A549 (cell line): ENCODE measurements around the gene NCOA5. TPM values are rescaled to one million over a fixed set of nuclear protein-coding genes. Genes with fewer than 3 reads are reported as not detected.

Source experiments
- ATAC-seq, 2 experiments: fragments of 200-7000 bp in 1 of 2; fragments of >200 bp in 1 of 2; cut with Nextera tagmentation in 1 of 2; cut with Tn5 transposase in 1 of 2; 3 replicates each; pipeline versions ENCODE4 v1.8.0 to v1.9.1; 2018 to 2020; ENCODE audit warnings: mild to moderate bottlenecking in 1 of 2, moderate library complexity in 1 of 2
- CTCF ChIA-PET: fragments of 300-600 bp; sonication (Branson Sonifier 250); formaldehyde crosslinking; extraction: SDS; loops from one replicate; lab custom pipeline; 2021; ENCODE audit warnings: antibody characterized with exemption, inconsistent platforms; lab: Yijun Ruan, JAX
- POLR2A ChIA-PET: fragments of 350-600 bp; formaldehyde crosslinking; extraction: SDS; loops from one replicate; lab custom pipeline; 2021; ENCODE audit warnings: antibody characterized with exemption, inconsistent platforms; lab: Yijun Ruan, JAX
- DNase-seq, 2 experiments: peaks; one replicate each; pipeline versions ENCODE4 v3.0.0 to v3.0.0-alpha.2; 2011 to 2016; ENCODE audit warnings: low read depth in 1 of 2, low spot score in 1 of 2
- FAIRE-seq: peaks from 2 replicates; lab custom pipeline; 2011; peaks lifted over from hg19 to GRCh38; lab: Jason Lieb, UNC
- H3K27ac ChIP-seq, 2 experiments: fragments of >200 bp; sonication (Bioruptor Twin); formaldehyde crosslinking; 3 replicates each; pipeline ENCODE4 v1.5.1; 2016 to 2017
- H3K4me1 ChIP-seq: fragments of >200 bp; sonication (Bioruptor Twin); formaldehyde crosslinking; 3 replicates; pipeline ENCODE4 v1.6.1; 2016
- H3K4me2 ChIP-seq: fragments of >200 bp; sonication (Bioruptor Twin); formaldehyde crosslinking; 3 replicates; pipeline ENCODE4 v1.6.1; 2016
- H3K4me3 ChIP-seq: fragments of >200 bp; sonication (Bioruptor Twin); formaldehyde crosslinking; 3 replicates; pipeline ENCODE4 v1.5.1; 2016
- H3K9me3 ChIP-seq: fragments of >200 bp; sonication (Bioruptor Twin); formaldehyde crosslinking; 3 replicates; pipeline ENCODE4 v1.6.1; 2016
- ATOH8 ChIP-seq: fragments of 250-450 bp; sonication (Bioruptor Pico); IDR thresholded peaks from 2 replicates; pipeline ENCODE4 v1.5.0; 2020; ENCODE audit warnings: low read depth, mild to moderate bottlenecking, moderate library complexity
- BCL3 ChIP-seq: fragments of >200 bp; sonication (Bioruptor Twin); formaldehyde crosslinking; IDR thresholded peaks from 3 replicates; pipeline ENCODE4 v1.6.1; 2016
- CBX2 ChIP-seq: fragments of 200-600 bp; sonication (generic); IDR thresholded peaks from 2 replicates; pipeline ENCODE4 v1.6.1; 2016; ENCODE audit warnings: low read depth, mild to moderate bottlenecking, borderline replicate concordance
- CEBPB ChIP-seq, 2 experiments: fragments of >200 bp in 1 of 2; sonication (Bioruptor Twin) in 1 of 2; formaldehyde crosslinking in 1 of 2; IDR thresholded peaks; 2 replicates each; pipeline ENCODE4 v1.6.1; 2012 to 2016
- CHD2 ChIP-seq: fragments of 150-350 bp; IDR thresholded peaks from 2 replicates; pipeline ENCODE4 v1.6.1; 2014; ENCODE audit warnings: low read length; ENCODE audit not compliant: partially characterized antibody
- CHD4 ChIP-seq: fragments of 200-600 bp; sonication (generic); IDR thresholded peaks from 2 replicates; pipeline ENCODE4 v1.6.1; 2016; ENCODE audit warnings: antibody characterized with exemption, mild to moderate bottlenecking, borderline replicate concordance
- E2F6 ChIP-seq: IDR thresholded peaks from 2 replicates; pipeline ENCODE4 v1.6.1; 2012; ENCODE audit warnings: low read depth, borderline replicate concordance
- EHF ChIP-seq: fragments of 250-450 bp; sonication (Bioruptor Pico); IDR thresholded peaks from 2 replicates; pipeline ENCODE4 v1.5.0; 2020; ENCODE audit warnings: mild to moderate bottlenecking
- ELK1 ChIP-seq: fragments of 150-350 bp; IDR thresholded peaks from 2 replicates; pipeline ENCODE4 v1.6.1; 2014; ENCODE audit warnings: low read depth, mild to moderate bottlenecking, low read length
- ESRRA ChIP-seq: fragments of 150-350 bp; IDR thresholded peaks from 2 replicates; pipeline ENCODE4 v1.6.1; 2014; ENCODE audit warnings: mild to moderate bottlenecking, low read length, borderline replicate concordance
- FOSL2 ChIP-seq, 2 experiments: fragments of 450-650 bp in 1 of 2; fragments of >200 bp in 1 of 2; sonication (Bioruptor Twin) in 1 of 2; formaldehyde crosslinking; IDR thresholded peaks; 2 replicates each; pipeline versions ENCODE4 v1.5.0 to v1.6.1; 2016 to 2020; ENCODE audit warnings: mild to moderate bottlenecking in 1 of 2, moderate library complexity in 1 of 2
- FOXS1 ChIP-seq: fragments of 250-450 bp; sonication (Bioruptor Pico); IDR thresholded peaks from 2 replicates; pipeline ENCODE4 v1.5.0; 2020; ENCODE audit warnings: mild to moderate bottlenecking, moderate library complexity
- GATA3 ChIP-seq: IDR thresholded peaks from 2 replicates; pipeline ENCODE4 v1.6.1; 2012; ENCODE audit warnings: borderline replicate concordance
- HDAC2 ChIP-seq: fragments of 200-600 bp; sonication (generic); IDR thresholded peaks from 2 replicates; pipeline ENCODE4 v1.6.1; 2016
- HEYL ChIP-seq: fragments of 250-450 bp; sonication (Bioruptor Pico); IDR thresholded peaks from 2 replicates; pipeline ENCODE4 v1.8.0; 2021; ENCODE audit warnings: mild to moderate bottlenecking, moderate library complexity
- HOXB13 ChIP-seq: fragments of 250-450 bp; sonication (Bioruptor Pico); IDR thresholded peaks from 2 replicates; pipeline ENCODE4 v1.5.0; 2020; ENCODE audit warnings: low read depth, mild to moderate bottlenecking, moderate library complexity
- JUNB ChIP-seq: fragments of >200 bp; sonication (Bioruptor Twin); formaldehyde crosslinking; IDR thresholded peaks from 2 replicates; pipeline ENCODE4 v1.6.1; 2016
- KDM1A ChIP-seq: fragments of 200-600 bp; sonication (generic); IDR thresholded peaks from 2 replicates; pipeline ENCODE4 v1.6.1; 2016; ENCODE audit warnings: low read depth, mild to moderate bottlenecking
- MAFK ChIP-seq: fragments of 450-650 bp; IDR thresholded peaks from 2 replicates; pipeline ENCODE4 v1.6.1; 2014; ENCODE audit not compliant: partially characterized antibody
- NFE2L2 ChIP-seq: fragments of 150-350 bp; conservative IDR thresholded peaks from 2 replicates; pipeline ENCODE4 v1.6.1; 2014; ENCODE audit warnings: low read length
- NPAS2 ChIP-seq: fragments of 250-450 bp; sonication (Bioruptor Pico); IDR thresholded peaks from 2 replicates; pipeline ENCODE4 v1.8.0; 2022; ENCODE audit warnings: mild to moderate bottlenecking, moderate library complexity, borderline replicate concordance
- POLR2A ChIP-seq: IDR thresholded peaks from 2 replicates; pipeline ENCODE4 v1.6.1; 2012; ENCODE audit warnings: mild to moderate bottlenecking, low read length
- POLR2AphosphoS2 ChIP-seq: conservative IDR thresholded peaks from 2 replicates; pipeline ENCODE4 v1.6.1; 2012; ENCODE audit warnings: low read length, improper control_type of control experiment, inconsistent platforms
- RFX5 ChIP-seq: fragments of 450-650 bp; IDR thresholded peaks from 2 replicates; pipeline ENCODE4 v1.7.1; 2014; ENCODE audit warnings: antibody characterized with exemption, mild to moderate bottlenecking, moderate library complexity
- SREBF2 ChIP-seq: fragments of 450-650 bp; IDR thresholded peaks from 2 replicates; pipeline ENCODE4 v1.6.1; 2014; ENCODE audit warnings: mild to moderate bottlenecking, moderate library complexity
- TFCP2L1 ChIP-seq: fragments of 250-450 bp; sonication (Bioruptor Pico); IDR thresholded peaks from 2 replicates; pipeline ENCODE4 v1.5.0; 2021; ENCODE audit warnings: mild to moderate bottlenecking
- TP53 ChIP-seq: fragments of 250-450 bp; sonication (Bioruptor Pico); IDR thresholded peaks from 2 replicates; pipeline ENCODE4 v1.5.0; 2021; ENCODE audit warnings: mild to moderate bottlenecking, moderate library complexity
- ZC3H11A ChIP-seq: fragments of 450-650 bp; IDR thresholded peaks from 2 replicates; pipeline ENCODE4 v1.6.1; 2014; ENCODE audit warnings: antibody characterized with exemption, mild to moderate bottlenecking
- ZFP36 ChIP-seq: fragments of 450-650 bp; IDR thresholded peaks from 2 replicates; pipeline ENCODE4 v1.6.1; 2014; ENCODE audit warnings: borderline replicate concordance; ENCODE audit not compliant: partially characterized antibody
- WGBS: methylation state at CpG from one replicate; pipeline ENCODE4 v1.1.6; 2017; ENCODE audit errors: missing lambda C conversion rate; 5-methylcytosine and 5-hydroxymethylcytosine counted together
- polyA plus RNA-seq, 4 experiments: library from polyadenylated mRNA; depleted of rRNA in 3 of 4; stranded (reverse); fragments of >200 nt; fragmentation: RNase III in 1 of 4; extraction: RNeasy Plus Mini Kit Qiagen cat#74134 plus additional on column Dnase treatment in 1 of 4; gene quantifications; 2 replicates in 3 of 4; 3 replicates in 1 of 4; pipeline ENCODE4 v1.2.3, GENCODE V29; 2011 to 2017

Gene NCOA5
- polyA plus RNA-seq, 2 of the 4 experiments (the other 2 are of a cell fraction): 27.2 to 28.0 TPM

GRCh38 chr20:46070215-46070900 lies 19.4 kb downstream of the NCOA5 start:
- ATAC-seq: peak in 1 of 2 experiments; percentile 36; a peak in 1 of 6 replicates
- TF ChIP-seq TFCP2L1 (CRISPR knock-in tag) (no peak), MAFK (peak; percentile 16), ELK1 (no peak), ATOH8 (CRISPR knock-in tag) (no peak)
- TF ChIP-seq, all 56 proteins: peak for 1
- ChIA-PET POLR2A (no interaction called here), CTCF (interaction anchor here (1.3 kb wide), 1 partner anchor 56 kb away, joined by 3 read pairs; no protein-coding TSS in a partner anchor)
- no peak for DNase-seq
- Histone ChIP-seq H3K9me3 (no peaks in the 10 kb centered on the region), H3K4me1 (no peaks in the 10 kb centered on the region), H3K27ac (no peak overlapping the region), H3K4me2 (no peak overlapping the region), H3K4me3 (no peak overlapping the region)
- WGBS: 93% methylated on average over 20 of the region's 20 CpGs
- no peak for FAIRE-seq

- FAIRE-seq (no peak), ATAC-seq (no peak), DNase-seq (no peak)
- H3K27ac ChIP-seq: no peak overlapping the region
- no peak overlapping the region for H3K4me2 ChIP-seq
- H3K4me3 ChIP-seq: no peak overlapping the region
- ChIA-PET POLR2A (no interaction called here), CTCF (interaction anchor here (0.6 to 2.8 kb wide), 7 partner anchors 10 to 296 kb away, joined by 3 to 13 read pairs (median 4); no protein-coding TSS in a partner anchor)
- WGBS: 95% methylated on average over 3 of the region's 3 CpGs
- H3K9me3 ChIP-seq: no peaks in the 10 kb centered on the region
- TF ChIP-seq CHD2 (no peak), KDM1A (no peak), JUNB (no peak), HEYL (CRISPR knock-in tag) (no peak), EHF (CRISPR knock-in tag) (no peak), E2F6 (no peak), HDAC2 (no peak), TP53 (CRISPR knock-in tag) (no peak), CBX2 (no peak), SREBF2 (no peak), NFE2L2 (no peak), GATA3 (no peak), RFX5 (no peak), FOXS1 (CRISPR knock-in tag) (no peak)
- H3K4me1 ChIP-seq: no peaks in the 10 kb centered on the region
Observed at GRCh38 chr20:46065691-46066090, 24.1 kb downstream of the NCOA5 start.

GRCh38 chr20:46065006-46065405 lies 24.8 kb downstream of the NCOA5 start:
- no peak overlapping the region for H3K27ac ChIP-seq
- ChIA-PET POLR2A (no interaction called here), CTCF (interaction anchor here (1.6 kb wide), 1 partner anchor 9 kb away, joined by 3 read pairs; no protein-coding TSS in a partner anchor)
- FAIRE-seq (no peak), ATAC-seq (no peak), DNase-seq (no peak)
- TF ChIP-seq ESRRA (no peak), ZFP36 (no peak), BCL3 (no peak), HOXB13 (CRISPR knock-in tag) (no peak), POLR2A (no peak), ZC3H11A (no peak), FOSL2 (IDR thresholded peaks at IDR 0.05) (no peak), FOSL2 (CRISPR knock-in tag; IDR thresholded peaks at IDR 0.05) (no peak), CHD4 (no peak), POLR2AphosphoS2 (no peak), CEBPB (IDR thresholded peaks at IDR 0.05) (no peak), CBX2 (no peak), NPAS2 (CRISPR knock-in tag) (no peak)
- H3K4me2 ChIP-seq: no peak overlapping the region
- H3K4me3 ChIP-seq: no peak overlapping the region
- H3K4me1 ChIP-seq: no peaks in the 10 kb centered on the region
- WGBS: 96% methylated on average over 9 of the region's 9 CpGs
- H3K9me3 ChIP-seq: no peaks in the 10 kb centered on the region
